ENCODE data around the gene BOLL. TPM values are rescaled to one million over a fixed set of nuclear protein-coding genes. Genes with fewer than 3 reads are reported as not detected.

BOLL gene
- total and polyA plus RNA-seq, 4 experiments from 2014 or later, result not detected

GRCh38 chr2:197798187-197798586 is 13.1 kb upstream of the BOLL start:
- Histone ChIP-seq H3K4me3 (ENCODE audit: low read length in 2 of 2) (no peak overlapping the region), H3K27me3 (ENCODE audit: insufficient read depth, low read length) (no peaks in the 10 kb centered on the region), H3K4me1 (ENCODE audit: insufficient read depth, low read length) (peaks cover 2% of the 10 kb centered on the region), H3K36me3 (ENCODE audit: insufficient read depth, low read length) (no peaks in the 10 kb centered on the region), H3K27ac (ENCODE audit: low read depth, low read length) (no peak overlapping the region), H3K9me3 (ENCODE audit: control insufficient read depth in 1 of 2, low read length in 2 of 2) (no peaks in the 10 kb centered on the region)
- Mint-ChIP-seq H3K27me3 (peaks cover 4 to 13% of the 10 kb centered on the region in 2 donors), H3K4me3 (no peak overlapping the region), H3K36me3 (no peaks in the 10 kb centered on the region), H3K27ac (no peak overlapping the region), H3K4me1 (peaks cover 2 to 4% (median 3%) of the 10 kb centered on the region in 4 donors), H3K9me3 (no peaks in the 10 kb centered on the region)
- ChIA-PET CTCF (ENCODE audit: partially characterized antibody) (interaction anchor here (4.3 kb wide), 1 partner anchor 499 kb away, joined by 30 read pairs; no protein-coding TSS in a partner anchor), POLR2A (ENCODE audit: partially characterized antibody) (no interaction called here)
- intact Hi-C loops (cut with micrococcal nuclease), result no loop called here
- no peak for DNase-seq

GRCh38 chr2:197795277-197795676 is 10.2 kb upstream of the BOLL start:
- no peak for DNase-seq
- no peak overlapping the region for H3K27ac ChIP-seq (ENCODE audit: low read depth, low read length)
- no peaks in the 10 kb centered on the region for H3K36me3 ChIP-seq (ENCODE audit: insufficient read depth, low read length)
- H3K4me1 ChIP-seq (ENCODE audit: insufficient read depth, low read length), result no peaks in the 10 kb centered on the region
- Mint-ChIP-seq H3K4me1 (no peaks in the 10 kb centered on the region), H3K27ac (no peak overlapping the region), H3K9me3 (no peaks in the 10 kb centered on the region), H3K4me3 (no peak overlapping the region), H3K27me3 (peaks cover 12 to 20% of the 10 kb centered on the region in 2 donors), H3K36me3 (no peaks in the 10 kb centered on the region)
- POLR2A ChIA-PET (ENCODE audit: partially characterized antibody), result no interaction called here
- no peaks in the 10 kb centered on the region for H3K9me3 ChIP-seq (ENCODE audit: control insufficient read depth in 1 of 2, low read length in 2 of 2)
- intact Hi-C loops (cut with micrococcal nuclease), result no loop called here
- CTCF ChIA-PET (ENCODE audit: partially characterized antibody), result interaction anchor here (1.2 to 3.6 kb wide), 2 partner anchors 333 to 501 kb away, joined by 3 to 16 read pairs; no protein-coding TSS in a partner anchor
- H3K27me3 ChIP-seq (ENCODE audit: insufficient read depth, low read length), result no peaks in the 10 kb centered on the region
- H3K4me3 ChIP-seq (ENCODE audit: low read length in 2 of 2), result no peak overlapping the region

DNA sequence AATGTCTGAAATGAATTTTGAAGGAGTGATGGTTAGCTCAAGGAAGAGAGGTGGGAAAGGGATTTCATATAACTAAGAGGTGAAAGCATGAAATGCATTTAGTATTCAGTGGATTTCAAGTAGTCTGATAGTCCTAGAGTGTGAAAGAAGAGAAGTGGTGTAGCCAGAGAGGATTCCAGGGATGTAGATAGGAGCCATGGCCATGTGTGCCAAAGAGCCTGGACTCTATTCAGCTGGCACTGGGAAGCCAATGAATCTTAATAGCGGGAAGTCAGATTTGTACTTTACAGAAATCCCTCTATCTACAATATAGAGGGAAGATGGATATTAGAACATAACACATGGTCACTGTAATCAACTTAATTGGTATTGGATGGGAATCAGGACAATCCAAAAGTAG is 8.3 kb upstream of the BOLL start:
- ChIA-PET POLR2A (ENCODE audit: partially characterized antibody) (no interaction called here), CTCF (ENCODE audit: partially characterized antibody) (interaction anchor here (0.9 to 3.6 kb wide), 2 partner anchors 10 to 503 kb away, joined by 3 to 16 read pairs; no protein-coding TSS in a partner anchor)
- Histone ChIP-seq H3K27ac (ENCODE audit: low read depth, low read length) (no peak overlapping the region), H3K36me3 (ENCODE audit: insufficient read depth, low read length) (no peaks in the 10 kb centered on the region), H3K27me3 (ENCODE audit: insufficient read depth, low read length) (no peaks in the 10 kb centered on the region), H3K4me3 (ENCODE audit: low read length in 2 of 2) (no peak overlapping the region), H3K9me3 (ENCODE audit: control insufficient read depth in 1 of 2, low read length in 2 of 2) (no peaks in the 10 kb centered on the region), H3K4me1 (ENCODE audit: insufficient read depth, low read length) (no peaks in the 10 kb centered on the region)
- no peaks in the 10 kb centered on the region for H3K9me3 Mint-ChIP-seq
- H3K4me3 Mint-ChIP-seq, result no peak overlapping the region
- no peaks in the 10 kb centered on the region for H3K4me1 Mint-ChIP-seq
- H3K27ac Mint-ChIP-seq, result no peak overlapping the region
- intact Hi-C loops (cut with micrococcal nuclease), result no loop called here
- H3K36me3 Mint-ChIP-seq, result no peaks in the 10 kb centered on the region
- DNase-seq, result no peak
- peaks cover 19 to 26% of the 10 kb centered on the region in 2 donors for H3K27me3 Mint-ChIP-seq

DNA sequence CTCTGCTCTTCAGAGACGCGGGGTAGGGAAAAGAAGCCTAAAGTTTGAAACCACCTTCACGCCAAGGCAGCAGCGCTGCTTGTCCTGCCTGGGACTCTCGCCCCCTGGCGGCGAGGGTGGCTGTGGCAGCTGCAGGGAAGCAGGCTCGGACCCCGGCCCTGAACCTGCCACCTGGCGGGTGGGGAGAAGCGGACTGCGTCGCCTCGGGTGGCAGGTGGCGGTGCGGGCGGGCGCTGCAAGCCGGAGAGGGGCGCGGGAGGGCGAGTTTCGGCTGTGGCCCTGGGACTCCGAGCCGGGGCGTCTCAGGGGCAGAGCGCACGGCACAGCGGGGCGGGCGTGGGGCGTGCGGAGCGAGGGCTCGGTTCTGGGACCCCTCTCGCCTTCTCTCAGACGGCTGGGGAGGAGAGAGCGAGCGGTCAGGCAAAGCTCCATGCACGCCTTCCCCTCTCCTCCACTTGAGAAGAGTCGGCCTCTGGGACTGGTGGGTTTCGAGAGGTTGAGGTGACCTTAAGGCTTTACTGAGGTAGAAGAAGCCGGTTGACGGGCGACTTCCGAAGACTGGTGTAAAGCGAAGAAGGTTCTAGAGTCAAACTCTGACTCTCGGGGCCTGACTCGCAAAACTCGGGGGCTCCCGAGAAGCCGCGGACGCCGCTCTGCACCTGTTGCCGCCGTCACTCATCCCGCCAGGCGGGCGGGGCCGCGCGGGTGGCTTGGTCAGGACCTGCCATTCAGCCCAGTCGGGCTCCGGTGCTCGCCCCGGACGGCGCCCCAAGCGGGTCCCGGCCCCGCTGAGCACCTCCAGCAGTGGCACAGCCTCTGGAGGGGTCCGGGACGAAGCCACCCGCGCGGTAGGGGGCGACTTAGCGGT is 1.1 kb upstream of the BOLL start:
- H3K9me3 Mint-ChIP-seq, result no peaks in the 10 kb centered on the region
- peak overlapping the region; percentile 70 to 82 (median 74) for H3K4me3 Mint-ChIP-seq
- CTCF ChIA-PET (ENCODE audit: partially characterized antibody), result interaction anchor here (0.7 to 2.3 kb wide), 2 partner anchors 79 to 510 kb away, joined by 3 to 7 read pairs; no protein-coding TSS in a partner anchor
- Histone ChIP-seq H3K4me3 (ENCODE audit: low read length in 2 of 2) (peak overlapping the region; percentile 36 to 51), H3K9me3 (ENCODE audit: control insufficient read depth in 1 of 2, low read length in 2 of 2) (no peaks in the 10 kb centered on the region), H3K27ac (ENCODE audit: low read depth, low read length) (no peak overlapping the region), H3K36me3 (ENCODE audit: insufficient read depth, low read length) (no peaks in the 10 kb centered on the region), H3K27me3 (ENCODE audit: insufficient read depth, low read length) (no peaks in the 10 kb centered on the region), H3K4me1 (ENCODE audit: insufficient read depth, low read length) (no peaks in the 10 kb centered on the region)
- intact Hi-C loops (cut with micrococcal nuclease), result no loop called here
- peaks cover 0 to 1% (median 0%) of the 10 kb centered on the region in 4 donors for H3K4me1 Mint-ChIP-seq
- POLR2A ChIA-PET (ENCODE audit: partially characterized antibody), result no interaction called here
- H3K27ac Mint-ChIP-seq, result peak overlapping the region in 1 of 7 donors; percentile 53
- peak; percentile 45 to 63 (median 53) for DNase-seq
- H3K27me3 Mint-ChIP-seq, result peaks cover 10 to 14% of the 10 kb centered on the region in 2 donors
- H3K36me3 Mint-ChIP-seq, result no peaks in the 10 kb centered on the region

DNA sequence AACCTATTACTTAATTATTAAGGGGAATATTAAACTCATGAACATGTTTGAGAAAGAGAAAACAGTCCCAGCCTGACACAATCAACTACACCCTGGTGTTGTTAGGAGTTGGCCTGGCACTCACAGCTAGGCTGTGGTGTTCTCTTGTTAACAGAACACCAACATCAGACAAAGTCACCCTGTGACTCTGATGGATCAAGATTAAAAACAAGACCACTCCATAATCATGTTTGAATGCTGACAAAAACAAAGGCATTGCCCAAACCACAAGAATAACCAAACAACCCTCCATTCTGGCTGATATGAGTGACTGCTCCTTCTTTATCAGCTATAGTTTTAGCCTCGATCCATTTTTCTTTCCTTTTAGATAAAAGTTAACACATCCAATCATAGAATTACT is 3.0 kb downstream of the BOLL start:
- Histone ChIP-seq H3K36me3 (ENCODE audit: insufficient read depth, low read length) (no peaks in the 10 kb centered on the region), H3K9me3 (ENCODE audit: control insufficient read depth in 1 of 2, low read length in 2 of 2) (no peaks in the 10 kb centered on the region), H3K27me3 (ENCODE audit: insufficient read depth, low read length) (no peaks in the 10 kb centered on the region), H3K4me3 (ENCODE audit: low read length in 2 of 2) (no peak overlapping the region), H3K4me1 (ENCODE audit: insufficient read depth, low read length) (no peaks in the 10 kb centered on the region), H3K27ac (ENCODE audit: low read depth, low read length) (no peak overlapping the region)
- no peaks in the 10 kb centered on the region for H3K9me3 Mint-ChIP-seq
- no peak for DNase-seq
- H3K36me3 Mint-ChIP-seq, result no peaks in the 10 kb centered on the region
- intact Hi-C loops (cut with micrococcal nuclease), result no loop called here
- peaks cover 0 to 2% (median under 1%) of the 10 kb centered on the region in 4 donors for H3K4me1 Mint-ChIP-seq
- peaks cover 3 to 5% of the 10 kb centered on the region in 2 donors for H3K27me3 Mint-ChIP-seq
- no peak overlapping the region for H3K27ac Mint-ChIP-seq
- CTCF ChIA-PET (ENCODE audit: partially characterized antibody), result no interaction called here
- H3K4me3 Mint-ChIP-seq, result no peak overlapping the region
- POLR2A ChIA-PET (ENCODE audit: partially characterized antibody), result no interaction called here

- ChIA-PET POLR2A (ENCODE audit: partially characterized antibody) (interaction anchor here (0.6 to 1.9 kb wide), 2 partner anchors 73 to 196 kb away, joined by 3 to 4 read pairs; no protein-coding TSS in a partner anchor), CTCF (ENCODE audit: partially characterized antibody) (interaction anchor here (1.4 to 2.5 kb wide), 6 partner anchors 8 to 1028 kb away, joined by 3 to 11 read pairs (median 4); partner anchors contain the start of gene PLCL1)
- Mint-ChIP-seq H3K36me3 (no peaks in the 10 kb centered on the region), H3K4me1 (peaks cover 0 to 2% (median 0%) of the 10 kb centered on the region in 4 donors), H3K27me3 (peaks cover 4 to 5% of the 10 kb centered on the region in 2 donors), H3K9me3 (no peaks in the 10 kb centered on the region), H3K27ac (no peak overlapping the region), H3K4me3 (no peak overlapping the region)
- no peak for DNase-seq
- Histone ChIP-seq H3K27me3 (ENCODE audit: insufficient read depth, low read length) (no peaks in the 10 kb centered on the region), H3K27ac (ENCODE audit: low read depth, low read length) (no peak overlapping the region), H3K4me3 (ENCODE audit: low read length in 2 of 2) (no peak overlapping the region), H3K36me3 (ENCODE audit: insufficient read depth, low read length) (no peaks in the 10 kb centered on the region), H3K9me3 (ENCODE audit: control insufficient read depth in 1 of 2, low read length in 2 of 2) (no peaks in the 10 kb centered on the region), H3K4me1 (ENCODE audit: insufficient read depth, low read length) (no peaks in the 10 kb centered on the region)
- intact Hi-C loops (cut with micrococcal nuclease), result loop anchor here (10.0 kb wide), 3 partner anchors 284 to 394 kb away; partner anchors contain the start of genes HSPD1 and SF3B1
These were observed 5.9 kb downstream of the BOLL start for GRCh38 chr2:197779261-197779660.

DNA sequence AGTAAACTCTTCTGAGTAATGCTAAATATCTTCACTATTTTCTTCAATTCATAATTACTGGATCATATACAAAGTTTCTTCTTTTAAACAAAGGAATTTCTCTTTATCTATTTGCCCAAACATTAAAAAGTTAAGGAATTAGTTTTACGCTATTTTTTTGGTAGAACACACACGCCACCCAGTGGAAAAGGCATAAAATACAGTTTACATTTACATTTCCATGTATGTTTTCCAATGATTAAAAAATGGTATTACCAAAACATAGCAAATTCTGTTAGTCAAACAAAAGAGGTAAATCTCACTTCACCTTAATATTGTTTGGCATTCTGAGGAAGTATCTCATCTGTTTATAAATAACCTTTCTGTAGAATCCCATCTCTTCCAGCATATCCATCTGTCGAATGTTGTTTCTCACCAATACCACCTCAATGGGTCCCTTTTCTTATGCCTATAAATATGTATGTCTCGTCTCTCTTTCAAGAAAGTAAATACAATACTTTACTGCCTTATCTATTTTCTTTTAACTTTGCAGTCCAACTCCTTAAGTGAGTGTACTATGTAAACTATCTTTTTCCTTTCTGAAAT is 7.2 kb downstream of the BOLL start:
- Mint-ChIP-seq H3K36me3 (no peaks in the 10 kb centered on the region), H3K27ac (no peak overlapping the region)

More for the DNA sequence above, 7.2 kb downstream of the BOLL start:
- H3K36me3 ChIP-seq (ENCODE audit: insufficient read depth, low read length), result no peaks in the 10 kb centered on the region
- no peaks in the 10 kb centered on the region for H3K27me3 ChIP-seq (ENCODE audit: insufficient read depth, low read length)
- intact Hi-C loops (cut with micrococcal nuclease), result loop anchor here (1.0 to 10.0 kb wide), 4 partner anchors 71 to 393 kb away; partner anchors contain the start of genes HSPD1 and SF3B1
- no peaks in the 10 kb centered on the region for H3K4me1 ChIP-seq (ENCODE audit: insufficient read depth, low read length)
- H3K9me3 Mint-ChIP-seq, result no peaks in the 10 kb centered on the region
- H3K9me3 ChIP-seq (ENCODE audit: control insufficient read depth in 1 of 2, low read length in 2 of 2), result no peaks in the 10 kb centered on the region
- no peak overlapping the region for H3K27ac ChIP-seq (ENCODE audit: low read depth, low read length)
- peak in 4 of 5 donors; percentile 32 to 46 (median 40) for DNase-seq
- H3K4me3 Mint-ChIP-seq, result no peak overlapping the region
- ChIA-PET CTCF (ENCODE audit: partially characterized antibody) (interaction anchor here (0.6 to 2.5 kb wide), 5 partner anchors 13 to 1152 kb away, joined by 3 to 11 read pairs (median 4); no protein-coding TSS in a partner anchor), POLR2A (ENCODE audit: partially characterized antibody) (interaction anchor here (1.9 kb wide), 1 partner anchor 72 kb away, joined by 4 read pairs; no protein-coding TSS in a partner anchor)
- H3K27me3 Mint-ChIP-seq, result peaks cover 4 to 5% of the 10 kb centered on the region in 2 donors
- H3K4me1 Mint-ChIP-seq, result peaks cover 0 to 2% (median 0%) of the 10 kb centered on the region in 4 donors
- H3K4me3 ChIP-seq (ENCODE audit: low read length in 2 of 2), result no peak overlapping the region

All from CD4-positive, alpha-beta memory T cell (primary cell).